ENCODE results near the gene PTBP3. TPM values are rescaled to one million over a fixed set of nuclear protein-coding genes. Genes with fewer than 3 reads are reported as not detected.

PTBP3 gene
- total and polyA plus RNA-seq, 2 of the 4 experiments (the other 2 are of a cell fraction): 8.6 to 15.6 TPM

DNA sequence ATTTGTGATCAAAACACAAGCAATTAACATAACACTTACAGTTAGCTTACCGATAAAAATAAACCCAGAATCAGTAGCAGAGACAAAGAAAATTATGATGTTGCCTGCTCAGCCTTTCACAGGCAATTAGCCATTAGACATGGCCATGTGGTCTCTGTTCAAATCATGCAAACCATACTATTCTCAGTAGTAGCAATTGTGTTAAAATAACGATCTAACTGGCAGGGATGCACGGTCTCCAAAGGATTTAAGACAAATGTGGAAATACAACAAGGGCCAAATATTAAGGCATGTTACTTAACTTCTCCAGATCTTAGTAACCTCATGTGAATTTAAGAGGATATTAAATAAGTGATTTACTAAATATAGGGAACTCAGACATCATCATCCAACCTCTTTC is 59.5 kb downstream of the PTBP3 start:
- H2AFZ ChIP-seq (replicated peaks; ENCODE audit: low read length, poor library complexity): no peak overlapping the region
- no peak overlapping the region for H3K4me2 ChIP-seq (ENCODE audit: low read depth, low read length)
- H4K20me1 ChIP-seq (ENCODE audit: insufficient read depth, low read length): peaks cover 19% of the 10 kb centered on the region; the same call in 1 of the 2 replicates
- no peak overlapping the region for H3K56ac ChIP-seq (ENCODE audit: extremely low read depth, insufficient read depth, low read length)
- POLR2A ChIA-PET (ENCODE audit: unreplicated experiment): no interaction called here
- peaks cover 1% of the 10 kb centered on the region; the same call in 1 of the 2 replicates for H3K36me3 ChIP-seq (ENCODE audit: control insufficient read depth, insufficient read depth, low read length)
- no peak overlapping the region for H4K5ac ChIP-seq (ENCODE audit: low read depth, low read length)
- peaks cover 11% of the 10 kb centered on the region for H3K9me1 ChIP-seq (ENCODE audit: insufficient read depth, low read length)
- no peak overlapping the region for H4K8ac ChIP-seq (ENCODE audit: low read depth in 2 of 2, low read length in 2 of 2)
- no peak overlapping the region for H3K9ac ChIP-seq (ENCODE audit: low read depth, low read length)
- no peak overlapping the region for H2BK15ac ChIP-seq (ENCODE audit: low read depth, low read length)
- H4K91ac ChIP-seq (ENCODE audit: insufficient read depth, low read depth, low read length): no peak overlapping the region
- DNase-seq: no peak
- H2BK5ac ChIP-seq (ENCODE audit: low read depth, low read length, poor library complexity, severe bottlenecking): no peak overlapping the region
- H3K79me1 ChIP-seq (ENCODE audit: low read depth in 1 of 2, low read length in 2 of 2): peaks cover 40 to 64% of the 10 kb centered on the region in 2 experiments
- H3K4me1 ChIP-seq (ENCODE audit: control insufficient read depth, insufficient read depth, low read length): no peaks in the 10 kb centered on the region; the same call in 1 of the 2 replicates
- H3K4me3 ChIP-seq (ENCODE audit: insufficient read depth, low read depth, low read length): no peak overlapping the region
- no peak overlapping the region for H3K18ac ChIP-seq (ENCODE audit: low read depth, low read length)
- TF ChIP-seq CEBPB (IDR thresholded peaks at IDR 0.05; ENCODE audit: low read depth, low read length) (no peak), CHD1 (IDR thresholded peaks at IDR 0.05; ENCODE audit: low read depth, low read length) (no peak), RAD21 (IDR thresholded peaks at IDR 0.05; ENCODE audit: low read length) (no peak), MXI1 (IDR thresholded peaks at IDR 0.05; ENCODE audit: borderline replicate concordance, low read depth, low read length) (no peak), POLR2A (IDR thresholded peaks at IDR 0.05; ENCODE audit: low read depth, low read length) (no peak), NFE2L2 (IDR thresholded peaks at IDR 0.05; ENCODE audit: low read depth, low read length) (no peak), BHLHE40 (IDR thresholded peaks at IDR 0.05; ENCODE audit: low read depth, low read length) (no peak), FOS (IDR thresholded peaks at IDR 0.05; ENCODE audit: low read depth, low read length) (no peak), SMC3 (IDR thresholded peaks at IDR 0.05; ENCODE audit: low read depth, low read length) (no peak), RFX5 (IDR thresholded peaks at IDR 0.05; ENCODE audit: low read depth, low read length) (no peak), MAFK (IDR thresholded peaks at IDR 0.05; ENCODE audit: low read depth, low read length) (no peak), MAZ (IDR thresholded peaks at IDR 0.05; ENCODE audit: borderline replicate concordance, low read depth, low read length) (no peak)
- TF ChIP-seq, protein P1, sequence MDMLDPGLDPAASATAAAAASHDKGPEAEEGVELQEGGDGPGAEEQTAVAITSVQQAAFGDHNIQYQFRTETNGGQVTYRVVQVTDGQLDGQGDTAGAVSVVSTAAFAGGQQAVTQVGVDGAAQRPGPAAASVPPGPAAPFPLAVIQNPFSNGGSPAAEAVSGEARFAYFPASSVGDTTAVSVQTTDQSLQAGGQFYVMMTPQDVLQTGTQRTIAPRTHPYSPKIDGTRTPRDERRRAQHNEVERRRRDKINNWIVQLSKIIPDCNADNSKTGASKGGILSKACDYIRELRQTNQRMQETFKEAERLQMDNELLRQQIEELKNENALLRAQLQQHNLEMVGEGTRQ (IDR thresholded peaks at IDR 0.05; ENCODE audit: low read depth, low read length): no peak
- TF ChIP-seq, protein P2, sequence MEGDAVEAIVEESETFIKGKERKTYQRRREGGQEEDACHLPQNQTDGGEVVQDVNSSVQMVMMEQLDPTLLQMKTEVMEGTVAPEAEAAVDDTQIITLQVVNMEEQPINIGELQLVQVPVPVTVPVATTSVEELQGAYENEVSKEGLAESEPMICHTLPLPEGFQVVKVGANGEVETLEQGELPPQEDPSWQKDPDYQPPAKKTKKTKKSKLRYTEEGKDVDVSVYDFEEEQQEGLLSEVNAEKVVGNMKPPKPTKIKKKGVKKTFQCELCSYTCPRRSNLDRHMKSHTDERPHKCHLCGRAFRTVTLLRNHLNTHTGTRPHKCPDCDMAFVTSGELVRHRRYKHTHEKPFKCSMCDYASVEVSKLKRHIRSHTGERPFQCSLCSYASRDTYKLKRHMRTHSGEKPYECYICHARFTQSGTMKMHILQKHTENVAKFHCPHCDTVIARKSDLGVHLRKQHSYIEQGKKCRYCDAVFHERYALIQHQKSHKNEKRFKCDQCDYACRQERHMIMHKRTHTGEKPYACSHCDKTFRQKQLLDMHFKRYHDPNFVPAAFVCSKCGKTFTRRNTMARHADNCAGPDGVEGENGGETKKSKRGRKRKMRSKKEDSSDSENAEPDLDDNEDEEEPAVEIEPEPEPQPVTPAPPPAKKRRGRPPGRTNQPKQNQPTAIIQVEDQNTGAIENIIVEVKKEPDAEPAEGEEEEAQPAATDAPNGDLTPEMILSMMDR (conservative IDR thresholded peaks at IDR 0.05; ENCODE audit: low read depth, low read length): no peak
- TF ChIP-seq, protein P3, sequence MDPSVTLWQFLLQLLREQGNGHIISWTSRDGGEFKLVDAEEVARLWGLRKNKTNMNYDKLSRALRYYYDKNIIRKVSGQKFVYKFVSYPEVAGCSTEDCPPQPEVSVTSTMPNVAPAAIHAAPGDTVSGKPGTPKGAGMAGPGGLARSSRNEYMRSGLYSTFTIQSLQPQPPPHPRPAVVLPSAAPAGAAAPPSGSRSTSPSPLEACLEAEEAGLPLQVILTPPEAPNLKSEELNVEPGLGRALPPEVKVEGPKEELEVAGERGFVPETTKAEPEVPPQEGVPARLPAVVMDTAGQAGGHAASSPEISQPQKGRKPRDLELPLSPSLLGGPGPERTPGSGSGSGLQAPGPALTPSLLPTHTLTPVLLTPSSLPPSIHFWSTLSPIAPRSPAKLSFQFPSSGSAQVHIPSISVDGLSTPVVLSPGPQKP (IDR thresholded peaks at IDR 0.05; ENCODE audit: borderline replicate concordance, low read depth, low read length): no peak
- intact Hi-C loops (cut with micrococcal nuclease): no loop called here
- dilution Hi-C loops (cut with HindIII; ENCODE audit: low sequenced_read_pairs, unreplicated experiment): no loop called here
- H3K23ac ChIP-seq (ENCODE audit: low read depth, low read length): no peak overlapping the region
- H3K9me3 ChIP-seq (ENCODE audit: control insufficient read depth, insufficient read depth, low read length): no peaks in the 10 kb centered on the region
- no peak overlapping the region for H3K14ac ChIP-seq (replicated peaks; ENCODE audit: low read depth, low read length)
- no peak overlapping the region for H2BK120ac ChIP-seq (ENCODE audit: low read depth, low read length)
- H3K27ac ChIP-seq (ENCODE audit: insufficient read depth, low read length): no peak overlapping the region
- CTCF ChIA-PET: no interaction called here
- no peaks in the 10 kb centered on the region for H3K27me3 ChIP-seq (ENCODE audit: control insufficient read depth, insufficient read depth, low read length)
- no peak overlapping the region for H2AK9ac ChIP-seq (replicated peaks; ENCODE audit: low read depth, low read length, poor library complexity)
- H2AK5ac ChIP-seq (ENCODE audit: low read depth, low read length): no peak overlapping the region
- in situ Hi-C loops (cut with MboI; ENCODE audit: low sequenced_read_pairs): no loop called here
- 80% methylated on average over 1 of the region's 3 CpGs; no CpG with 5 or more reads in 1 of the 2 experiments for WGBS, 2 experiments (ENCODE audit: extremely low coverage in 2 of 2, insufficient read length in 1 of 2)
- H3K4ac ChIP-seq (ENCODE audit: low read depth, low read length): no peak overlapping the region
- no TSS peak for BruUV-seq (replicated peaks)
- no peak overlapping the region for H2BK20ac ChIP-seq (ENCODE audit: low read depth, low read length)
- no peak for ATAC-seq (ENCODE audit: low read depth)

Data from IMR-90 (cell line).